WTC11 (cell line): Measurements from ENCODE around the gene RAD51D. TPM values are rescaled to one million over a fixed set of nuclear protein-coding genes. Genes with fewer than 3 reads are reported as not detected.
"Not testable (repeated sequence)": the region's sequence is repeated elsewhere in the genome, so short reads cannot be mapped to it uniquely, and the experiment has no call there.

ENCODE experiments used
- ATAC-seq: fragments of 200-7000 bp; cut with Tn5 transposase; 2 replicates; pipeline ENCODE4 v1.10.0; 2021; ENCODE audit warnings: mild to moderate bottlenecking, moderate library complexity
- CTCF ChIA-PET: fragments of 300-600 bp; sonication (Branson Sonifier 250); formaldehyde crosslinking; loops from one replicate; lab custom pipeline; 2021; ENCODE audit warnings: antibody characterized with exemption; lab: Charles Lee
- POLR2A ChIA-PET: fragments of 350-600 bp; sonication (Branson Sonifier 250); formaldehyde crosslinking; loops from one replicate; lab custom pipeline; 2021; ENCODE audit warnings: antibody characterized with exemption; lab: Charles Lee
- DNase-seq: peaks from one replicate; pipeline ENCODE4 v3.0.0; 2021; ENCODE audit warnings: low spot score
- H3K27ac Mint-ChIP-seq: 2 replicates; pipeline ENCODE4 v1.8.0; 2021; ENCODE audit warnings: mixed read lengths
- H3K27me3 Mint-ChIP-seq: 2 replicates; pipeline ENCODE4 v1.8.0; 2021; ENCODE audit warnings: low read depth, mild to moderate bottlenecking, moderate library complexity, mixed read lengths
- H3K36me3 Mint-ChIP-seq: 2 replicates; pipeline ENCODE4 v1.8.0; 2021; ENCODE audit warnings: mixed read lengths
- H3K4me1 Mint-ChIP-seq: 2 replicates; pipeline ENCODE4 v1.8.0; 2022; ENCODE audit warnings: mixed read lengths
- H3K4me3 Mint-ChIP-seq: 2 replicates; pipeline ENCODE4 v1.8.0; 2021; ENCODE audit warnings: mild to moderate bottlenecking, moderate library complexity, mixed read lengths
- H3K9me3 Mint-ChIP-seq: 2 replicates; pipeline ENCODE4 v1.8.0; 2021; ENCODE audit warnings: mixed read lengths
- NR3C1 ChIP-seq: sonication (generic); formaldehyde crosslinking; conservative IDR thresholded peaks from 2 replicates; pipeline ENCODE4 v1.8.1; 2023; ENCODE audit warnings: low read depth, mild to moderate bottlenecking, missing genetic modification reagents
- total RNA-seq: library from RNA; stranded (reverse); gene quantifications from 3 replicates; pipeline ENCODE4 v1.2.3, GENCODE V29; 2021
- TF ChIP-seq, protein P1 (sequence below): fragments of 250-450 bp; sonication (Bioruptor Pico); IDR thresholded peaks from 2 replicates; pipeline ENCODE4 v1.9.0; 2021; ENCODE audit warnings: moderate library complexity, mild to moderate bottlenecking, inconsistent platforms, borderline replicate concordance

RAD51D gene
- total RNA-seq, 1 experiment from 2014 or later: 15.0 TPM

DNA sequence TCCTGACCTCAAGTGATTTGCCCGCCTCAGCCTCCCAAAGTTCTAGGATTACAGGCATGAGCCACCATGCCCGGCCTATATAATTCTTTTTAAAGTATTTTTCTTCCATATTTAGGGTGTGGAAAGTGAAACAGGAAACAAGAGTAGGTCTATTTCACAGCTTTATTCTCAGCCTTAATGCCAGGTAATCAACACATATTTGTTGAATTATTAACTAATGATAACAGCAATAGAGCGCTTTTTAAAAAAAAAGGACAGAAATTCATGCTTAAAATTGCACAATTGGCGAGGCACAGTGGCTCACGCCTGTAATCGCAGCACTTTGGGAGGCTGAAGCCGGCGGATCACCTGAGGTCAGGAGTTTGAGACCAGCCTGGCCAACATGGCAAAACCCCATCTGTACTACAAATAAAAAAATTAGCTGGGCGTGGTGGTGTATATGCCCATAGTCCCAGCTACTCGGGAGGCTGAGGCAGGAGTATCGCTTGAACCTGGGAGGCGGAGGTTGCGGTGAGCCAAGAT, 74.1 kb downstream of the RAD51D start:
- POLR2A ChIA-PET, H3K27me3 Mint-ChIP-seq, DNase-seq, H3K27ac Mint-ChIP-seq, CTCF ChIA-PET, ATAC-seq, H3K4me3 Mint-ChIP-seq, H3K9me3 Mint-ChIP-seq, H3K36me3 Mint-ChIP-seq: not testable (repeated sequence)
- H3K4me1 Mint-ChIP-seq: peaks cover 14% of the 10 kb centered on the region

DNA sequence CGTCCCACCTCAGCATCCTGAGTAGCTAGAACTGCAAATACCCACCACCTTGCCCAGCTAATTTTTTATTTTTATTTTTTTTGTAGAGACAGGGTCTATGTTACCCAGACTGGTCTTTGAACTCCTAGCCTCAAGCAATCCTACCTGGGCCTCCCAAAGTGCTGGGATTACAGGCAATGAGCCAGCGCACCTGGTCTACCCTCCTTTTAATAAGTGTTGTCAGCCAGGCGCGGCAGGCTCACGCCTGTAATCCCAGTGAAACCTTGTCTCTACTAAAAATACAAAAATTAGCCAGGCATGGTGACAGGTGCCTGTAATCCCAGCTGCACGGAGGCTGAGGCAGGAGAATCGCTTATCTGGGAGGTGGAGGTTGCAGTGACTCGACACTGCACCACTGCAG, 75.5 kb downstream of the RAD51D start:
- Mint-ChIP-seq H3K4me3 (no peak overlapping the region), H3K9me3 (0 out of 2 replicates have a peak, but pooled peaks cover 4% of the 10 kb centered on the region), H3K36me3 (no peaks in the 10 kb centered on the region), H3K27ac (no peak overlapping the region), H3K27me3 (no peaks in the 10 kb centered on the region), H3K4me1 (peaks cover 14% of the 10 kb centered on the region)
- ChIA-PET POLR2A (no interaction called here), CTCF (no interaction called here)
- no peak for DNase-seq
- TF ChIP-seq, protein P1, sequence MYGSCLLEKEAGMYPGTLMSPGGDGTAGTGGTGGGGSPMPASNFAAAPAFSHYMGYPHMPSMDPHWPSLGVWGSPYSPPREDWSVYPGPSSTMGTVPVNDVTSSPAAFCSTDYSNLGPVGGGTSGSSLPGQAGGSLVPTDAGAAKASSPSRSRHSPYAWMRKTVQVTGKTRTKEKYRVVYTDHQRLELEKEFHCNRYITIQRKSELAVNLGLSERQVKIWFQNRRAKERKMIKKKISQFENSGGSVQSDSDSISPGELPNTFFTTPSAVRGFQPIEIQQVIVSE (CRISPR knock-in tag): no peak
- no peak for TF ChIP-seq NR3C1 (CRISPR knock-in tag)
- ATAC-seq: no peak

Other genes with a start within 250 kb of the RAD51D start
- 2.1 to 2.8 TPM (median 2.5 TPM) in 3 replicates for gene CCT6B, start 158.4 kb downstream of the RAD51D start, total RNA-seq
- 15.8 to 20.2 TPM (median 16.4 TPM) in 3 replicates for gene ZNF830, start 158.3 kb downstream of the RAD51D start, total RNA-seq
- 83.3 to 92.3 TPM (median 91.7 TPM) in 3 replicates for gene LIG3, start 139.3 kb downstream of the RAD51D start, total RNA-seq
- gene RFFL, start 56.2 kb downstream of the RAD51D start, total RNA-seq: 26.6 to 30.3 TPM (median 27.8 TPM) in 3 replicates
- gene FNDC8, start 1.8 kb upstream of the RAD51D start, total RNA-seq: not detected in 3 replicates
- 44.7 to 52.2 TPM (median 51.0 TPM) in 3 replicates for gene NLE1, start 22.4 kb upstream of the RAD51D start, total RNA-seq
- gene UNC45B, start 28.0 kb upstream of the RAD51D start, total RNA-seq: 0.07 to 0.16 TPM in 2 of 3 replicates, not detected in the other
- not detected in 3 replicates for gene SLC35G3, start 74.5 kb upstream of the RAD51D start, total RNA-seq
- gene SLFN5, start 123.2 kb upstream of the RAD51D start, total RNA-seq: 4.8 to 7.6 TPM (median 6.0 TPM) in 3 replicates